HepG2 (cell line): ENCODE measurements around the gene H2AZ2. TPM values are rescaled to one million over a fixed set of nuclear protein-coding genes. Genes with fewer than 3 reads are reported as not detected.
"Not testable (repeated sequence)": the region's sequence is repeated elsewhere in the genome, so short reads cannot be mapped to it uniquely, and the experiment has no call there.

Experiments
- ATAC-seq: fragments of 200-7000 bp; cut with Tn5 transposase; 3 replicates; pipeline ENCODE4 v1.9.1; 2020; ENCODE audit warnings: mild to moderate bottlenecking, moderate library complexity
- BruUV-seq: library from RNA; stranded (reverse); fragments of 400-500 nt; replicated peaks from 2 replicates; lab custom pipeline; 2021; lab: Mats Ljungman, UMichigan
- CTCF ChIA-PET: fragments of 300-600 bp; formaldehyde crosslinking; extraction: SDS; loops from one replicate; lab custom pipeline; 2021; ENCODE audit warnings: low total read pairs, inconsistent platforms, low intra/inter-chr PET ratio; lab: Yijun Ruan, JAX
- POLR2A ChIA-PET: fragments of 350-600 bp; sonication (Branson Sonifier 250); formaldehyde crosslinking; loops from one replicate; lab custom pipeline; 2020; ENCODE audit warnings: antibody characterized with exemption, inconsistent platforms; lab: Yijun Ruan, JAX
- DNase-seq: peaks from one replicate; pipeline ENCODE4 v3.0.0-alpha.2; 2015; ENCODE audit warnings: low spot score
- FAIRE-seq: peaks from 3 replicates; lab custom pipeline; 2011; peaks lifted over from hg19 to GRCh38; lab: Jason Lieb, UNC
- H2AFZ ChIP-seq: one replicate; pipeline ENCODE4 v1.6.1; 2011; ENCODE audit warnings: low read length, inconsistent platforms
- H3K27ac ChIP-seq: fragments of 300-600 bp; 3 replicates; pipeline ENCODE4 v1.8.0; 2011; ENCODE audit warnings: mixed run types, mild to moderate bottlenecking, mixed read lengths, low read length, inconsistent platforms; ENCODE audit not compliant: insufficient read depth; ENCODE audit errors: extremely low read length
- H3K27me3 ChIP-seq, 2 experiments: fragments of 200-600 bp in 1 of 2; 2 replicates in 1 of 2; 3 replicates in 1 of 2; pipeline versions ENCODE4 v1.6.0 to v1.8.0; 2011; ENCODE audit warnings: low read length in 2 of 2, mild to moderate bottlenecking in 2 of 2, moderate library complexity in 2 of 2, inconsistent platforms in 1 of 2; ENCODE audit not compliant: insufficient read depth in 2 of 2, control insufficient read depth in 1 of 2
- H3K36me3 ChIP-seq, 2 experiments: fragments of 200-600 bp in 1 of 2; replicated peaks in 1 of 2; 2 replicates in 1 of 2; 3 replicates in 1 of 2; pipeline versions ENCODE4 v1.5.1 to v1.8.0; 2011; ENCODE audit warnings: low read length in 2 of 2, inconsistent platforms in 1 of 2; ENCODE audit not compliant: insufficient read depth in 2 of 2, control insufficient read depth in 1 of 2
- H3K4me1 ChIP-seq: 2 replicates; pipeline ENCODE4 v1.5.1; 2012; ENCODE audit warnings: low read length, inconsistent platforms; ENCODE audit not compliant: insufficient read depth
- H3K4me2 ChIP-seq: 2 replicates; pipeline ENCODE4 v1.6.0; 2011; ENCODE audit warnings: low read depth, low read length, inconsistent platforms
- H3K4me3 ChIP-seq, 3 experiments: fragments of 200-600 bp in 1 of 3; sonication (generic), shearing (Covaris generic) in 1 of 3; replicated peaks in 1 of 3; 2 replicates each; pipeline ENCODE4 v1.5.1; 2011 to 2016; ENCODE audit warnings: low read length in 3 of 3, inconsistent platforms in 2 of 3, low read depth in 2 of 3, mild to moderate bottlenecking in 2 of 3, control low read depth in 1 of 3, mixed read lengths in 1 of 3; ENCODE audit not compliant: insufficient read depth in 1 of 3
- H3K79me2 ChIP-seq: one replicate; pipeline ENCODE4 v1.6.1; 2011; ENCODE audit warnings: low read length, inconsistent platforms; ENCODE audit not compliant: insufficient read depth
- H3K9ac ChIP-seq: 2 replicates; pipeline ENCODE4 v1.6.0; 2011; ENCODE audit warnings: mild to moderate bottlenecking, low read depth, low read length, inconsistent platforms; ENCODE audit not compliant: insufficient read depth
- H3K9me3 ChIP-seq: 2 replicates; pipeline ENCODE4 v1.5.1; 2012; ENCODE audit warnings: mild to moderate bottlenecking, low read length
- H4K20me1 ChIP-seq: 2 replicates; pipeline ENCODE4 v1.6.0; 2011; ENCODE audit warnings: inconsistent platforms, mild to moderate bottlenecking, low read length, moderate library complexity; ENCODE audit not compliant: insufficient read depth
- WGBS: methylation state at CpG from one replicate; pipeline ENCODE4 v1.1.6; 2017; ENCODE audit warnings: low lambda C conversion rate; 5-methylcytosine and 5-hydroxymethylcytosine counted together
- in situ Hi-C: cut with HindIII; loops from 2 replicates; pipeline ENCODE4 v1.10.0; 2017; ENCODE audit warnings: low pct_unique_long_range_greater_than_20kb; ENCODE audit not compliant: extremely low pct_ligation_motif_present
- intact Hi-C: fragments of 100-400 bp; cut with micrococcal nuclease; formaldehyde crosslinking; loops from one replicate; pipeline ENCODE4 v1.10.0; 2022; ENCODE audit not compliant: unreplicated experiment
- polyA plus RNA-seq, 8 experiments: library from polyadenylated mRNA; depleted of rRNA in 3 of 8; stranded (reverse) in 7 of 8; unstranded in 1 of 8; fragments of >200 nt; fragmentation: Illumina TruSeq in 4 of 8; extraction: Trizol in 4 of 8; gene quantifications; 2 replicates each; pipeline versions ENCODE4 v1.2.1 to v1.2.3, GENCODE V29; 2011 to 2016; ENCODE audit warnings: low read depth in 4 of 8, missing spikeins in 1 of 8, mixed read lengths in 1 of 8; ENCODE audit not compliant: insufficient read depth in 1 of 8
- total RNA-seq, 5 experiments: library from RNA; depleted of rRNA; stranded (reverse); fragments of >200 nt; fragmentation: Illumina TruSeq; extraction: Trizol; gene quantifications; 2 replicates each; pipeline ENCODE4 v1.2.3, GENCODE V29; 2016; ENCODE audit warnings: low read depth in 1 of 5

The H2AZ2 gene
- total and polyA plus RNA-seq, 2 of the 13 experiments (the other 11 are each of a cell fraction or from before 2014, with no cell fraction given) = 121 to 223 TPM

GRCh38 chr7:44871918-44872317, 24.0 kb upstream of the H2AZ2 start:
- H3K79me2 ChIP-seq, BruUV-seq: not testable (repeated sequence)
- WGBS = 91% methylated on average over 13 of the region's 23 CpGs

GRCh38 chr7:44870780-44871179, 22.9 kb upstream of the H2AZ2 start:
- POLR2A ChIA-PET, H2AFZ ChIP-seq, CTCF ChIA-PET, H4K20me1 ChIP-seq, H3K27me3 ChIP-seq, intact Hi-C loops, H3K4me2 ChIP-seq, in situ Hi-C loops, H3K36me3 ChIP-seq, ATAC-seq, H3K9ac ChIP-seq, H3K27ac ChIP-seq, DNase-seq, H3K9me3 ChIP-seq, FAIRE-seq, H3K4me1 ChIP-seq, BruUV-seq, H3K4me3 ChIP-seq, H3K79me2 ChIP-seq: not testable (repeated sequence)
- 93% methylated on average over 12 of the region's 29 CpGs for WGBS

More at GRCh38 chr7:44871918-44872317, 24.0 kb upstream of the H2AZ2 start:
- H3K9me3 ChIP-seq, FAIRE-seq, H3K4me2 ChIP-seq, DNase-seq, H3K27ac ChIP-seq, intact Hi-C loops, H3K9ac ChIP-seq, H4K20me1 ChIP-seq, H2AFZ ChIP-seq, in situ Hi-C loops, H3K27me3 ChIP-seq, ATAC-seq, CTCF ChIA-PET, H3K4me1 ChIP-seq, H3K36me3 ChIP-seq, H3K4me3 ChIP-seq: not testable (repeated sequence)
- POLR2A ChIA-PET = interaction anchor here (1.2 kb wide), 1 partner anchor 24 kb away, joined by 3 read pairs; no protein-coding TSS in a partner anchor

- H3K36me3 ChIP-seq, intact Hi-C loops, H3K9me3 ChIP-seq, CTCF ChIA-PET, BruUV-seq, H3K4me1 ChIP-seq, H2AFZ ChIP-seq, POLR2A ChIA-PET, H3K27me3 ChIP-seq, in situ Hi-C loops, H3K79me2 ChIP-seq, H3K4me3 ChIP-seq, ATAC-seq, H3K4me2 ChIP-seq, H3K9ac ChIP-seq, FAIRE-seq, H3K27ac ChIP-seq, DNase-seq, H4K20me1 ChIP-seq: not testable (repeated sequence)
- 2% methylated on average over 3 of the region's 3 CpGs for WGBS
Measured at GRCh38 chr7:44870336-44870735, 22.4 kb upstream of the H2AZ2 start.
